ENCODE data around the gene ZDHHC13.

Gene ZDHHC13

DNA sequence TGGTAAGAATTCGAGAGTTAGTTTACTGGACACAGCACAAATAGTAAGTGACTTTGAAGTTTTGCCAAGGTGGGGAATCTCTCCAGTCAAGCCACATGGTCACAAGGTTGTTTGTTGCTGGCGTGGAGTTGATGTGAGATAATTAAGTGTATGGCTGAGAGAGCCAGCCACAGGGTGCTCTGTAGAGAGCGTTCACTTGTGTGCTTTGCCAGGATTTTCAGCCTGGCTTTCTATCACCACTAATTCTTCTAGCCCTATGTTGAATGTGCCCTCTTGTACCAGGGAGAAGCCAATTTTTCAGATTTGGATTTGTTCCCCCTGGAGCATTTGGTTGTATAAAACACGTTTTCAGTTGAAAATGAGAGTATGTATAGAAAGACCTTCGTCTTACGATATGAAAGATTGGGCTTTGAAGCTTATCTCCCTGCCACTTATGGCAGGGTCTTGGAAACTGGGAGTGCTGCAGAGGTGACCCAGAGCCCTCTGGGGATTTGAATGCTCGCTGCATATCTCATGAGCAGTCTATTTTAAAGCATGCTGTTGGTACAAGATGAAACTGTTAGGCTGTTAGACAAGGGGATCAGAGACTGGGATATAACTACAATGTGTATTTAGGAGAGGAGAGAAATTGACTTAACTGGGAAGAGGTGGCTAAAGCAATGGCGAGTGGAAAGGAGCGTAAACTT, 56.2 kb downstream of the ZDHHC13 start:
- no peak for DNase-seq

DNA sequence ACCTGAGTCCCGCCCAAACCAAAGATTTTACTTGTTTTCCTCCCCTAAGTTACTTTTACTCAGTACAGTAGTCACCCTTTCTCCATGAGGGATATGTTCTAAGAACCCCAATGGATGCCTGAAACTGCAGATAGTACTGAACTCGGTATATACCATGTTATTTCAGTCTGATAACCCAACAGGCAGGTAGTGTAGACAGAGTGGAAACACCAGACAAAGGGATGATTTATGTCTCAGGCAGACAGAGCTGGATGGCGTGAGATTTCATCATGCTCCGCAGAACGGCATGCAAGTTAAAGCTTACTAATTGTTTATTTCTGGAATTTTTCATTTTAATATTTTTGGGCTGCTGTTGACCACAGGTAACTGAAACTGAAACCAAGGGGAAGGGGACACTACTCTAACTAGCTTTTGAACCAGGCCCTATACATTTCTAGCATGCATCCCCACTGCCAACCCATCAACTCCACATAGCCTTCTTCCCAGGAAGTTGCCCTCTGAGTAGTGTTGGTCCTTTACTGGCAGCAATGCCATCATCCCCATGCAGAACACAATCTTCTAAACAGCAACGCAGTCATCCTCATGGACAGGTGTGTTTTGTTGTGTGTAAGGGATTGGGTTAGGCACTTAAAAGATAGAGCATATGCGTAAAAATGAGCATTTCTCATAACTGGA, 57.1 kb downstream of the ZDHHC13 start:
- no peak for DNase-seq

DNA sequence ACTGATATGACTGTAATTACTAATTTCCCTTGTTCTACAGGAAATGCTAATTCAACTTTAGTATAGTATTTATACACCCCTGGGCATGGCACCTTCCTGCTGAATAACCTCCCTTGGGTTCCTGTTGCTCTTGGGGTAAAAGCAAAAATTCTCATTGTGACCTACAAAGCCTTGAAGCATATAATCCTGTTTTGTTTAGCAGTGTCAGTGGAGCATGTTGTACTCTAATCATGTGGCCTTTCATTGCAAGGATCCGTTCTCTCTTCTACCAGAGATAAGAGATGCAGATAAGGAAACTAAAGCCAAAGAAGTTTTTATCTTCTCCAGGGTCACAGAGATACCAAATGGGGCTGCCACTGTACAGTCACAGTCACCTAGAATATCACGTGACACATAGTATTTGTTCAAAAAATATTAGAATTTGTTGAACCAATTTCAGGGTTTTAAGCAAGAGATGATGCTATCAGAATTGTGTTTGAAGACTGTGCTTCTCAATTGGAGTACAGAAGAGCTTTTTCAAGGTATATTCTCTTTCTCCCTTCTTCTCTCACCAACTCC, 59.7 kb downstream of the ZDHHC13 start:
- DNase-seq, result no peak

DNA sequence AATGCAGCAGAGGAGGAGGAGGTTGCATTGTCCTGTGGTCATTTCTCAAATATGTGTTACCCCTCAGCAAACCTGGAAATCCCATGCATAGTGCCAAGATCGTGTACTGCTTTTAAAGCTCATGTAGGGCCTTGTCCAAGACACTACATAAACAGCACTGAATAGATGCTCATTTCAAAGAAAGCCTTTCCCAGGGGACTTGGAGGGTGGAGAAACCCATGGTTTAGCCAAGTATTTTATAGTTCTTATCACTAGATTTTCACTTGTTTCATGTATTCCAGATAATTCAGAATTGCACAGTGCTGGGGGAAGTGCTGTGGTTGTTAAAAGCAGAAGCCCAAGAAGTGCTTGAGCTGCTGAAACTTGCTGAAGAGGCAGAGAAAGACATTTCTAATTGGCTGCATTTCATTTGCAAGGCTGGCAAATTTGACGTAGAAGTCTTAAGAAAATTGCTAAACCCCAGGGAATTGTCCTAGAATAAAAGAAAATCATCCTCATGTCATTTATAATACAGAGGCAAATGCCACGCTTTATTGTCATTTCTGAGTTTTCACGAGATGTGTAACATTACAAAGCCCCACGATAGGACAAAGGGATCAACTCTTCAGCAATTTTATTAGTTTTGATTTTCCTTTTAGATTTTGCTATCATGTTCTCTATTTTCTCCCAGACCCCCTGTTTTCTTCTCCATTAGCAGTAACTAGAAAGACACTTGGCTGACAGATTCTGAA, 64.7 kb downstream of the ZDHHC13 start:
- no peak for DNase-seq

DNA sequence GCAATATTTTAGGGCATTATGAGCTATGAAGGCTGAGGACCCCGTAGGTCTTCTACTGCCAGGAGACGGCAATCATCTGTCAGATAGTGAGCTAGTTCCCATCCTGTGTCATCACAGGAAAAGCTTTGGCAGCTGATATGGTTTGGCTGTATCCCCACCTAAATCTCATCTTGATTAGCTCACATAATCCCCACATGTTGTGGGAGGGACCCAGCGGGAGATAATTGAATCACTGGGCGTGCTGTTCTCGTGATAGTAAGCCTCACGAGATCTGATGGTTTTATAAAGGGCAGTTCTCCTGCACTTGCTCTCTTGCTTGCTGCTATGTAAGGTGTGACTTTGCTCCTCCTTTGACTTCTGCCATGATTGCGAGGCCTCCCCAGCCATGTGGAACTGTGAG, 66.7 kb downstream of the ZDHHC13 start:
- DNase-seq, result no peak

DNA sequence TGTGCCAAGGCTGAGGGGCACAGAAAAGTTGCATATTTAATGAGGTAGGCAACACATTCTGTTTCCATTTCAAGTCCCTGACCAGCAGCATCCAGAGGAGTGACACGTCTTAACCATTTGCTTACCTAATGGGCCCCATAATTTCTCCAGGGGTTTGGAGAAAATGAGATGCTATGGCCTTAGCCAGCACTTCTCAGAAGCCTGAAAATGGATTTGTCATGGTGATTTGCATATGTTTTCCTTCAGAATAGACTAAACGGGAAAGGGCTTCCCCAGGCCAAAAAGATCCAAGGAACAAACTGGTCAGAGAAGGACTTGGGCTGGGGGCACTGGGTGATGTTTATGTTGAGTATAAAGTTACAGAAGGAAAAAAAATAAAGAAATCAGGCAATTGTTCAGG, 68.1 kb downstream of the ZDHHC13 start:
- no peak for DNase-seq

DNA sequence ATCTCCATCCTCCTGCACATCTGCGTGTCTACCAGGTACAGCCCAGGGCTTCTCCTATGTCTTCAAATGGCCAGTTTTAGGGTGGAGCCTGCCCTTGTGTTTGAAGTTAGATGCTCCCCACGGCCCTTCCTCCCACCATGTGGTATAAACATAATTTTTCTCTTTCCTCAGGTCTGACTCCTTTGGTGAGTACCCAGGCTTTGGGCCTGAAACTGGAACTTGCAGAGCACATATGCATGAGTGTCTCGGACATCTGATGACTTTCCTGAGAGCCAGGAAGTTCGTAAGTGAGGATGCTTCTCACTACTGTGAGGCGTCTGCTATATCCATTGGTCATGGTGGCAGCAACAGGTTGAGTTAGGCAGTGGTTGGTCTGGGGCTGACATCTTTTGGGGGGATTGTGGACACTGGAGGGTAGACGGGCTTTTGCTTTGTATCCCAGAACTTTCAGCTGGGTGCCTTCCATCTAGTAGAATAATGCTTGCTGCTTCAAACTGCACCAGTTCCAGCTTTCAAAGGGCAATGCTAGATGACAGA, 68.6 kb downstream of the ZDHHC13 start:
- DNase-seq, result no peak

DNA sequence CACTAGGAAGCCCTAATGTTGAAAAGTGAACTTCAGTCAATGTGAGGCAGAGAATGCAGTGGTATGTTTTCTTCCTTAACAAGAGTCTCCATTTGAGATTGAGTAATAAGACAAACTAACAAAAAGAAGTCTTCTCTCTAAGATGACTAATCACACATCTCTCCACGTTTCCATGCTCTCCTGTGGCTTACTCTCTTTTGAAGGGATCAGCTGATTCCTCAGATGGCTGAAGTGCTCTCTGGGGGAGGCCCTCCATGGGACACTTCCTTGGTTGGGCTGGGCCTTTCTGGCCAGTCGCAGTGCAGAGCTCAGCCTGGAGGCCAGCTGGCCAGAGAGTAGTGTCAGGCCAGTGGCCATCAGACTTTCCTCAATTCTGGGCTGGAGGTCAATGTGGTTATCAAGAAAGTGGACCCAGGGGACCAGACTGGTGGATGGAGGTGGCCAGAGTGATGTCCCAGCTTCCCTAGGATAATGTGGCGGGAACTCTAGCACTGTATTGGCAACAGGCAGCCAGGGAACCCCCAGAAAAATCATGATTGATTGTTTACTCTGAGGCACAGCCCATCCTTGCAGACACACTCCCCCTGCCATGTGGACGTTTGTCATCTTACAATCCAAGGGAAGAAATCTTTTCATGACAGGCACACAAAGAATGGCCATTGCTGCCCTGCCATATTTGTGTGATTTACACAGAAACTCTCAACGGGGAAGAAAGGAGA, 70.3 kb downstream of the ZDHHC13 start:
- DNase-seq, result no peak

DNA sequence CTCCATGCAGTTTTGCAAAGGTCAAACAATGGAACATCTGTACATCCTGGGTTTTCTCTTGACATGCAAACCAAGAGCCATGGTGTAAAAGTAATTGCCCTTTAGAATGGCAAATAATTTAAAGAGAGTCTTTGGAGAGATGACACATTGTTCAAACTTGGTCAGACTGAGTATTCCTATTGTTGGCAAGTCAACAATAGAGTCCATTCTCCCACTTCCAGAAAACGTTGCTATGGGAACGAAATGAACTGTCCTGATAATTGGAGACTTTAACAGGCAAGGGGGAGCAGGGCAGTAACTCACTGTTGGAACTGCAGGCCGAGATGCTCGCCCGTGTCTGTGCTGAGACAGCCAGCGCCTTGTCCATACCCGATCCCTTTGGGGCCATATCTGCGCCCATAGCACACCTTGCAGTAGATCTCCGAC, 70.9 kb downstream of the ZDHHC13 start:
- DNase-seq, result no peak

DNA sequence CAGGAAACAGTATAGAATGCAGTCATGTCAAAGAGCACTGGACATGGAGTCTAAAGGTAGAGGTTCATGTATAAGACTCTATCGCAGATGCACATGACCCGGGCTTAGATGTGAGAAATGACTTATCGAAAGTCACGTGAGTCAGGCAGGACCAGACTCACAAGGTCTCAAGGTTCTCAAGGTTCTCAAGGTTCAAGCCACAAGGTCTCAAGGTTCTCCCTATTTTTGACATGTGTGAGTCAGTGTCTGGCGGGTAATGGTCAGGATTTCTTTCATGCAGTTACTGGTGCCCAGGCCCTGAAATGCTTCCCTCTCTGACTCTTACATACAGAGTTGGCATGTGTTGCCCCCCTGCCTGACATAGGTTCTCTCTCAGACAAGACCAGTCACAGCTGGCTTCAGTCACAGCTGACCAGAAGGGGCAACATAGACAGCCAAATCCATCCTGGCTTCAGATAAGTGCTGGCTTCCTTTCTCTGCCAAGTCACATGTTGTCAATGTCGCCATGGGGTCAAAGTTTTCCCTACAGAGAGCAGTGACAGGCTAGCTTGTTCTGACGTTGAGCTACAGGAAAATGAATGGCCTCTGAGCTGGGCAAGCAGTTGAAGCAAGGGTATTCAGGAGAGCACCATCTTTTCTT, 74.7 kb downstream of the ZDHHC13 start:
- DNase-seq, result no peak

DNA sequence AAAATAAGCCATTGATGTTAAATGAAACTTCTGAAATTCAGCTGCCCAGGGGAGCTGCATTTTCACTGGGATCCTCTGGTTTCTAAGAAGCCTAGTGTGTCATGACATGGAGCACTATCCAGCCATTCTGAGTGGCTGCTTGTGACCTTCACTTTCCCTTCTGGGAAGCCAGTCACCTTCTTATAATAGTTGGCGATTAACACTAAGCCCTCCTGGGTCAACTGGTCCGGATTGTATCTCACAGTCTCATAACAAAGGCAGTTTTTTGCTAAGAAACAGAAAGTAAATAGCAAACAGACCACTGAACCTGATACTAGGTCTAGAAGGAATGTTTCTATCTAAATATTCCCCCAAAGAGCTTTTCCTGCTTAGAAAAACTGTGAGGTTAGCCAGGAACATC, 76.9 kb downstream of the ZDHHC13 start:
- DNase-seq, result no peak

DNA sequence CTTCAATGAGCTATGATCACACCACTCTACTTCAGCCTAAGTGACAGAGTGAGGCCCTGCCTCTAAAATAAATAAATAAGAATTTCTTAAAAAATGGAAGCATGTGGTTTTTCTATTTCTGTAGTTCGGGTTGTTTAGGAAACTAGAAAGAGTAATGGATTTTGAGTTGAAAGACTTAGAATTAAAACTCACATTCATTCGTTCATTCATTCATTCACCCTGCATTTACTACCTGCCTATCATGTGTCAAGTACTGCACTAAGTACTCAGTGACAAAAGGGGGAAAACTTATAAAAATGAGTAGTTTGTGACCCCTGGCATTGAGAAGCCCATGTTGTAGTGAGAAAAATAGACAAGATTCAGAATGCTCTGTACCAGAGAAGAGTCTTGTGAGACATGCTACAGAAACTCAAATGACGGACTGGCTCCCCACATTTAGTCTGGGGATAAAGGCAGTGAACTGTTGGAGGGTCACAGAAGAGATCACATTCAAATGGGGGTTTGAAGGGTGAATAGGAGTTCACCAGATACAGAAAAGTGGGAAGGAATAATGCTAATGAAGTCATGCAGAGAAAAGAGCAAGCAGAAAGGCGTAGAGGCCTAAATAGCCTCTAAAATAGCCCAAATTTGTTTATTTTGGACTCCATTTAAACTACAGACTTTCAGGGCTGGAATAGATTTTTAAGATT, 77.8 kb downstream of the ZDHHC13 start:
- no peak for DNase-seq

DNA sequence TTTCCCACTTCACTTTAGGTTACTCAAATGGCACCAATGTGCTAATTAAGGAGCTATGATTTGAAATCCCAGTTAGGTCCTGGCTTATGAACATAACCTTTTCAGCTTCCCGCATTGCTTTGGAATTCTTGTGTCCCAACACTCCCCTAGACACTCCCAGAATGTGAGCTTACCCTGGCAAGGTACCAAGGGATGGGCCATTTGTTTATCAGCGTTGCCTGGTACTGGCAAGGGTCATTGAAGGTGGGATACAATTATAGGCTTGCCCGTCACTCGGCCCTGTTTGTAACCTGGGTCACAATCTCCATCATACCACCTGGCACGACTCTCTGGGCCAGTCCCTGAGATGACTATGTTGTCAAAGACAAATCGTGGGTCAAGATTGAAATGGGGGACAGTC, 79.5 kb downstream of the ZDHHC13 start:
- no peak for DNase-seq

DNA sequence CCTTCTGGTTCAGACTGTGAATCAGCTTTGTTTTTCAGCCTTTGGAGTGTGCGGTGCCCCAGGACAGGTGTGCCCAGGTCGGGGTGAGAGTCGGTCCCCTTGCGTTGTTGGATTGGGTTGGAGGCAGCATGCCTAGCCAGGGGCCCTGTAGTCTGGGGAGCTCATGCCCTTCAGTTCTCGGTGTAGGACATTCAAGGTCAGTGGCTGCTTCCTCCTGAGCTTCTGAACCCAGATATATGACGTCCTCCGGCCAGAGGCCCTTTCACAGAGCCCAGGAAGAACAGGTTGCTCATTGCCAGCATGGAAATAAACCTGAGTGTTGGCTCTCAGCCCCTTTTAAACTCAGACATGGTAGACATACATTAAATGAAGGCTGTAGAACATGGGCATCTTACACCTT, 82.1 kb downstream of the ZDHHC13 start:
- DNase-seq, result no peak

DNA sequence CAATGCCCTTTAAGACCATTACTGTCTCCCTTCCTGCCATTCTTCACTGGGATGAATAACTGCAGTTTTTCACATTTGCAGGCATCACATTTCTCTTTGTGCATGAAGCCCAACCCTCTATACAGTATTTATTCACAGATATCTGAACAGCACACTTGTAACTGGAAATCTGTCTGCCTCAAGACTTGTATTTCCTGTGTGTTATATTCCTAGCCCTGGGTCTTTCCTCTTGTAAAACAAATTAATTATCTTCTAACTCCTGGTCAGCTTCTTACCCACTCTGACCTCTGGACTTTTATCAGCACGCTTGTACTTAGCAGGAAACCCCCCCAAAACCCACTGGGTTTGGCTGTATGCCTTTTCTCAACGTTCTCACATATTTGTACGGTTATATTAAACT, 82.8 kb downstream of the ZDHHC13 start:
- DNase-seq, result no peak

DNA sequence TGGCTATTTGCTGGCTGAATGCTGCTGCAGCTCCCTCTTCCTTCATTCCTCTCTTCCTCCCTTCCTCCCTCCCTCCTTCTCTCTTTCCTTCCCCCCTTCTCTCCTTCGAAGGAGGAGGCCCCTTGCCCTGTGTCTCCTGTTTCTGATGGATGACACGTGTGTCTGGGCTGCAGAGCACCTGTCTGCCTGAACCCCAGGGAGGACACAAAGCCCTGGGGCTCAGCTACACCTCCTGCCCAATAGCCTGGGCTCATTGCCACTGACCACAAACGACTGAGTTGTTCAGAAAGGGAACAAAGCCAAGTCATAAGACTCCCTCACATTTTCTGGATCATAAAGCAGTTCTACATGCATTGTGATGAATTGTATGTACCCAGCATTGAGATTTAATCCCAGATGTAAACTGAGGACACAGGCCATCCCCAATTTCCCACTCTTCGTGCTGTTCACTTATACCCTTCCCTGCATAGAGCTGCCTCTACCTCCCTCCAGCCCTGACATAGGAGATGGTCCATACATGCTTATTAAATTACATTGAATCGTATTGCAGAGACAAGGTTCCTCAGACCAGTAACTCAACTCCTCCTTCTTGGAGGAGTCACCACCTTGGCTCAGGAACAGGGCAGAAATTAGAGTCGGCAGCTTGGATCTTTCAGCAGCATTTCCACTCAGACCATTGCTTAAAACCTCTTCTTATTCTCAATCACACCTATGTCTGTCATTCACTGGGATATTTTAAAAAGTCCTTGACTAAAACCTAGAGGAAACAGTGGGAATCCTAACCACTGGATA, 83.6 kb downstream of the ZDHHC13 start:
- no peak for DNase-seq

DNA sequence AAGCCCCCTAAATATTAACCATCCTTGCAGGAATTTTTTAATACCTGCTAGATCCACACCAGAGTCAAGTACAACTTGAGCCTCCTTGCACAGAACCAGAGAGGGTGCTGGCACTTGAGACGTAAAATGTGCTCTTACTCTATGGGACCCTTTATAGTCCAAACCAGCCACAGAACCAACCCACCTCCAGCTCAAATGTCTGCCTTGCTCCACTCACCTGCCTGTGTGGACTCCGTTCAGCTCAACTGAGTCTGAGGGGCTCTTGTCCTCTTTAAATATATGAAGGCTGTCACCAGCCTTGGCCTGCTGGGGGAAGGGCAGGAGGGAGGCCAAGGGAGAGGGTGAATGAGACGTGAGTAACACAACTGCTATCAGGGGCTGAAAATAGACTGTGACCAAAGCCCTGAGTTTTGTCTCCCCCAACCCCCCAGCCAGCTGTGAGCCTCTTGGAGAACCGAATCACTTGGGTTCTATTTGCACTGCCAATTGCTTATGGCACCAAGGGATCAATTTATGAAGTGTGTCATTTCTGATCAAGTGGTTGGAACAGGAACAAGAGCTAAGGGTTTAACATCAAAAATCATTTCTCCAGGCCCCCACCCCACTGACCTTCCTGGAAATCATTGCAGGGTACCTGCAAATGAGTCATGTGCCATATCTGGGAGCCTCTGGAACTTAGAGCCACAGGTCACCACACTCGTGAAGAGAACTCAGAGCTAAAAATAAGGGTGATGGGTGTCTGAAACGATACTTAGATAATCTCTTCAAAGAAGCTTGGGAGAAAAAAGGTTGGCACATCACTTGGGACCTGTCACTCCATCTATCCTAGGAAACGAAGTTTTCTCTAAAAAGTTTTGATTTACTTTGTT, 85.0 kb downstream of the ZDHHC13 start, which contains the start of gene CSRP3:
Gene CSRP3 (minus strand): TSS at position 247 of the 869 bp plus-strand sequence. CDS start 9,535 bp downstream, outside the sequence.
- no peak for DNase-seq

DNA sequence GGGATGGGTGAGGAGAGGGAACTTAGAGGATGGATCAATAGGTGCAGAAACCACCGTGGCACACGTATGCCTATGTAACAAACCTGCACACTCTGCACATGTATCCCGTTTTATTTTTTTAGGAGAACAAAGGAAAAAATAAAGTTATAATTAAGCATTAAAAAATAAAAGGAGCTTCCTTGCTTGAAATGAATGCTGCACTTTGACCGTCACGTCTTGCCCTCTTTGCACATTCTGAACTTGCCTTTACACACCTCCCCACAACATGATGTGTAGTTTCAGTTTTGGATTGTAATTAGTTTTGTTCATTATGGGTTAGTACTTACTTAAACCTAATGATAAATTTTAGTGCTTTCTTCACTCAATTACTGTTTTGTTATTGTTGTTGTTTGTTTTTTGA, 87.9 kb downstream of the ZDHHC13 start:
- no peak for DNase-seq

DNA sequence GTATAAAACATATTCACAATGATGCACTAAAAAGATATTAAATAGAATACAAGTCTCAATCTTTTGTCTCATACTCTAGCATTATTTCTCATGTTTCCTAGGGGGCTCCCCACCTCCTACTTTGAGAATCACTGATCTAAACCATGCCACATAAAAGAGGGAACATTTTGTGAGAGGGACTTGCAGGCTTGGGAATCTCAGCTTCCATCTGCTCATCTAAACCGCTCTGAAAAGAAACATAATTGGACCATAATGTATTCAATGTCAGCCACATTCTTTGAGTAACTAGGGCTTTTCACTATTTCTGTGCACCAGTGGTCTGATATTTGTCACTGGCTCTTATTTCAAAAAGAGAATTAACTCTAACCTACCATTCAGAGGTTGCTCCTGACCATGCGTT, 91.2 kb downstream of the ZDHHC13 start:
- DNase-seq, result no peak
